H1 (cell line): Measurements from ENCODE around the gene ACAD9. TPM values are rescaled to one million over a fixed set of nuclear protein-coding genes. Genes with fewer than 3 reads are reported as not detected.
"Not testable (repeated sequence)": the region's sequence is repeated elsewhere in the genome, so short reads cannot be mapped to it uniquely, and the experiment has no call there.

Experiments
- CTCF ChIA-PET: fragments of 300-600 bp; sonication (Branson Sonifier 250); formaldehyde crosslinking; loops from one replicate; lab custom pipeline; 2021; ENCODE audit not compliant: partially characterized antibody; lab: Charles Lee
- POLR2A ChIA-PET: fragments of 300-600 bp; sonication (Branson Sonifier 250); formaldehyde crosslinking; loops from one replicate; lab custom pipeline; 2021; ENCODE audit warnings: inconsistent platforms; ENCODE audit not compliant: partially characterized antibody; lab: Charles Lee
- DNase-seq, 2 experiments: peaks; one replicate each; pipeline versions ENCODE4 v3.0.0 to v3.0.0-alpha.2; 2010 to 2022; ENCODE audit warnings: low spot score in 2 of 2, low read depth in 1 of 2, mixed read lengths in 1 of 2
- FAIRE-seq: peaks from 2 replicates; lab custom pipeline; 2011; peaks lifted over from hg19 to GRCh38; lab: Jason Lieb, UNC
- H2AFZ ChIP-seq: 2 replicates; pipeline ENCODE4 v1.8.1; 2012; ENCODE audit warnings: low read length, inconsistent platforms
- H2AK5ac ChIP-seq: 2 replicates; pipeline ENCODE4 v1.6.1; 2013; ENCODE audit warnings: low read depth, low read length
- H2BK120ac ChIP-seq: replicated peaks from 2 replicates; pipeline ENCODE3; 2013; ENCODE audit warnings: low read depth, low read length, inconsistent platforms
- H2BK12ac ChIP-seq: 2 replicates; pipeline ENCODE4 v1.6.1; 2013; ENCODE audit warnings: low read depth, low read length
- H2BK15ac ChIP-seq: 2 replicates; pipeline ENCODE4 v1.6.1; 2013; ENCODE audit warnings: low read length
- H2BK20ac ChIP-seq: 2 replicates; pipeline ENCODE4 v1.6.1; 2013; ENCODE audit warnings: low read length
- H2BK5ac ChIP-seq: 2 replicates; pipeline ENCODE4 v1.6.1; 2013; ENCODE audit warnings: low read depth, low read length
- H3K14ac ChIP-seq: 2 replicates; pipeline ENCODE4 v1.6.1; 2013; ENCODE audit warnings: inconsistent platforms; ENCODE audit not compliant: insufficient read length
- H3K18ac ChIP-seq: 2 replicates; pipeline ENCODE4 v1.6.1; 2013; ENCODE audit warnings: low read length; ENCODE audit errors: extremely low read depth
- H3K23ac ChIP-seq: 2 replicates; pipeline ENCODE4 v1.6.1; 2013; ENCODE audit warnings: inconsistent platforms; ENCODE audit not compliant: insufficient read length
- H3K23me2 ChIP-seq: 2 replicates; pipeline ENCODE4 v1.6.1; 2013; ENCODE audit warnings: low read depth, low read length
- H3K27ac ChIP-seq: 2 replicates; pipeline ENCODE4 v1.6.1; 2011; ENCODE audit warnings: low read depth, low read length, inconsistent platforms
- H3K27me3 ChIP-seq, 4 experiments: replicated peaks in 1 of 4; 1 replicate in 1 of 4; 2 replicates in 3 of 4; pipeline versions ENCODE4 v1.6.1 to v1.8.1; 2011 to 2013; ENCODE audit warnings: low read length in 3 of 4, mild to moderate bottlenecking in 3 of 4, inconsistent platforms in 2 of 4, mixed read lengths in 2 of 4, moderate library complexity in 1 of 4; ENCODE audit not compliant: control insufficient read depth in 3 of 4, insufficient read depth in 3 of 4; ENCODE audit errors: extremely low read depth in 1 of 4
- H3K36me3 ChIP-seq, 4 experiments: 2 replicates each; pipeline versions ENCODE4 v1.6.1 to v1.8.1; 2011 to 2013; ENCODE audit warnings: mild to moderate bottlenecking in 4 of 4, low read length in 3 of 4, moderate library complexity in 2 of 4, control low read depth in 1 of 4, inconsistent platforms in 1 of 4; ENCODE audit not compliant: insufficient read depth in 4 of 4, control insufficient read depth in 2 of 4
- H3K4ac ChIP-seq: replicated peaks from 2 replicates; pipeline ENCODE3; 2013; ENCODE audit warnings: low read length, low read depth, mixed read lengths, inconsistent platforms; ENCODE audit not compliant: insufficient read length
- H3K4me1 ChIP-seq, 4 experiments: replicated peaks in 1 of 4; 1 replicate in 1 of 4; 2 replicates in 3 of 4; pipeline versions ENCODE4 v1.6.1 to v1.8.1; 2011 to 2013; ENCODE audit warnings: low read length in 3 of 4, inconsistent platforms in 2 of 4, mixed read lengths in 1 of 4; ENCODE audit not compliant: insufficient read depth in 4 of 4, control insufficient read depth in 3 of 4
- H3K4me2 ChIP-seq, 2 experiments: 2 replicates each; pipeline versions ENCODE4 v1.6.1 to v1.8.1; 2011 to 2013; ENCODE audit warnings: low read depth in 2 of 2, low read length in 2 of 2, control low read depth in 1 of 2, inconsistent platforms in 1 of 2, mild to moderate bottlenecking in 1 of 2; ENCODE audit not compliant: insufficient read depth in 1 of 2
- H3K4me3 ChIP-seq, 4 experiments: fragments of 200-600, 300-600 bp in 1 of 4; sonication (generic), shearing (Covaris generic), sonication (Bioruptor Twin) in 1 of 4; 2 replicates each; pipeline versions ENCODE4 v1.5.1 to v1.8.1; 2011 to 2016; ENCODE audit warnings: low read length in 4 of 4, low read depth in 3 of 4, control low read depth in 2 of 4, inconsistent platforms in 2 of 4, mild to moderate bottlenecking in 2 of 4, mixed read lengths in 1 of 4, moderate library complexity in 1 of 4; ENCODE audit not compliant: insufficient read depth in 2 of 4; ENCODE audit errors: extremely low read depth in 1 of 4
- H3K56ac ChIP-seq: replicated peaks from 2 replicates; pipeline ENCODE3; 2013; ENCODE audit warnings: low read depth, mild to moderate bottlenecking, mixed read lengths, low read length, inconsistent platforms; ENCODE audit not compliant: insufficient read length
- H3K79me1 ChIP-seq: 2 replicates; pipeline ENCODE4 v1.6.1; 2013; ENCODE audit warnings: low read depth, low read length, control low read depth
- H3K79me2 ChIP-seq, 2 experiments: 2 replicates each; pipeline versions ENCODE4 v1.6.1 to v1.8.1; 2012 to 2013; ENCODE audit warnings: low read length in 2 of 2, mild to moderate bottlenecking in 2 of 2, inconsistent platforms in 1 of 2; ENCODE audit not compliant: insufficient read depth in 2 of 2, control insufficient read depth in 1 of 2
- H3K9ac ChIP-seq, 4 experiments: replicated peaks in 1 of 4; 1 replicate in 1 of 4; 2 replicates in 3 of 4; pipeline versions ENCODE4 v1.6.1 to v1.8.1; 2011 to 2013; ENCODE audit warnings: low read depth in 3 of 4, low read length in 3 of 4, control low read depth in 2 of 4, mild to moderate bottlenecking in 2 of 4, moderate library complexity in 2 of 4, inconsistent platforms in 1 of 4; ENCODE audit errors: extremely low read depth in 1 of 4
- H3K9me3 ChIP-seq, 2 experiments: 2 replicates each; pipeline versions ENCODE4 v1.6.1 to v1.8.1; 2012 to 2013; ENCODE audit warnings: mild to moderate bottlenecking in 2 of 2, moderate library complexity in 2 of 2, control low read depth in 1 of 2, inconsistent platforms in 1 of 2, low read depth in 1 of 2, low read length in 1 of 2, mixed read lengths in 1 of 2; ENCODE audit not compliant: insufficient read depth in 2 of 2
- H4K20me1 ChIP-seq, 2 experiments: replicated peaks in 1 of 2; 2 replicates each; pipeline versions ENCODE3 to v1.8.1; 2011 to 2013; ENCODE audit warnings: inconsistent platforms in 2 of 2, low read length in 2 of 2, mild to moderate bottlenecking in 1 of 2; ENCODE audit not compliant: insufficient read depth in 2 of 2, control insufficient read depth in 1 of 2
- H4K5ac ChIP-seq: 2 replicates; pipeline ENCODE4 v1.6.1; 2013; ENCODE audit warnings: low read length, low read depth, mixed read lengths, inconsistent platforms; ENCODE audit not compliant: insufficient read length
- H4K8ac ChIP-seq: 2 replicates; pipeline ENCODE4 v1.8.0; 2013; ENCODE audit warnings: mild to moderate bottlenecking, moderate library complexity, low read length, inconsistent platforms; ENCODE audit not compliant: insufficient read depth; ENCODE audit errors: extremely low read depth
- H4K91ac ChIP-seq: replicated peaks from 2 replicates; pipeline ENCODE3; 2013; ENCODE audit warnings: low read length, mixed read lengths, inconsistent platforms; ENCODE audit not compliant: insufficient read length
- WGBS, 2 experiments: shearing (Covaris generic) in 1 of 2; methylation state at CpG; one replicate each; pipeline versions ENCODE4 v1.1.6 to v1.1.7; 2013 to 2015; ENCODE audit warnings: low lambda C conversion rate in 2 of 2, mixed read lengths in 2 of 2, inconsistent platforms in 1 of 2, low coverage in 1 of 2, missing lambda C conversion rate in 1 of 2; ENCODE audit not compliant: insufficient replicate concordance in 2 of 2, insufficient coverage in 1 of 2, insufficient read length in 1 of 2; ENCODE audit errors: extremely low coverage in 1 of 2, missing lambda C conversion rate in 1 of 2; 5-methylcytosine and 5-hydroxymethylcytosine counted together
- polyA plus RNA-seq, 7 experiments: library from polyadenylated mRNA; depleted of rRNA in 3 of 7; stranded (reverse) in 5 of 7; unstranded in 2 of 7; fragments of >200 nt in 5 of 7; fragments of 200-250 nt in 2 of 7; gene quantifications; 1 replicate in 5 of 7; 2 replicates in 1 of 7; 4 replicates in 1 of 7; pipeline versions ENCODE4 v1.2.1 to v1.2.3, GENCODE V29; 2011 to 2013; ENCODE audit warnings: missing spikeins in 2 of 7, mixed read lengths in 2 of 7
- total RNA-seq: library from RNA; stranded (reverse); fragmentation: NEBNext Ultra II Directional; extraction: Animal tissue kit (Norgen Biotek cat#: 25700); gene quantifications from 2 replicates; pipeline ENCODE4 v1.2.1, GENCODE V29; 2021

Gene ACAD9
- total and polyA plus RNA-seq, 2 of the 8 experiments (the other 6 are each of a cell fraction or from before 2014, with no cell fraction given): 27.5 to 28.9 TPM

GRCh38 chr3:128923986-128924385, 44.6 kb downstream of the ACAD9 start:
- not testable (repeated sequence) for DNase-seq, H2BK120ac ChIP-seq, H3K4me1 ChIP-seq, H2BK12ac ChIP-seq, H3K79me2 ChIP-seq, H3K4ac ChIP-seq, H2AK5ac ChIP-seq, H4K5ac ChIP-seq, H2BK20ac ChIP-seq, FAIRE-seq, H3K4me3 ChIP-seq, H2BK5ac ChIP-seq, H2BK15ac ChIP-seq, H3K9ac ChIP-seq, H3K56ac ChIP-seq, H3K27ac ChIP-seq, H2AFZ ChIP-seq, H3K36me3 ChIP-seq, H4K20me1 ChIP-seq, H3K27me3 ChIP-seq, H3K79me1 ChIP-seq, H4K8ac ChIP-seq, H3K23ac ChIP-seq, H3K18ac ChIP-seq, H4K91ac ChIP-seq, H3K14ac ChIP-seq, H3K4me2 ChIP-seq, H3K23me2 ChIP-seq
- 84% methylated on average over 6 of the region's 6 CpGs; no CpG with 5 or more reads in 1 of the 2 experiments for WGBS, 2 experiments
- CTCF ChIA-PET: interaction anchor here (0.8 to 1.4 kb wide), 3 partner anchors 10 to 46 kb away, joined by 3 read pairs; no protein-coding TSS in a partner anchor
- POLR2A ChIA-PET: interaction anchor here (0.9 to 2.3 kb wide), 3 partner anchors 9 to 15 kb away, joined by 3 to 14 read pairs (median 4); no protein-coding TSS in a partner anchor
- H3K9me3 ChIP-seq: peaks cover 63 to 74% of the 10 kb centered on the region in 2 experiments
